Measurements from ENCODE around the gene SLAIN1. TPM values are rescaled to one million over a fixed set of nuclear protein-coding genes. Genes with fewer than 3 reads are reported as not detected.

Gene SLAIN1
- total RNA-seq, 1 donor from 2014 or later = not detected

DNA sequence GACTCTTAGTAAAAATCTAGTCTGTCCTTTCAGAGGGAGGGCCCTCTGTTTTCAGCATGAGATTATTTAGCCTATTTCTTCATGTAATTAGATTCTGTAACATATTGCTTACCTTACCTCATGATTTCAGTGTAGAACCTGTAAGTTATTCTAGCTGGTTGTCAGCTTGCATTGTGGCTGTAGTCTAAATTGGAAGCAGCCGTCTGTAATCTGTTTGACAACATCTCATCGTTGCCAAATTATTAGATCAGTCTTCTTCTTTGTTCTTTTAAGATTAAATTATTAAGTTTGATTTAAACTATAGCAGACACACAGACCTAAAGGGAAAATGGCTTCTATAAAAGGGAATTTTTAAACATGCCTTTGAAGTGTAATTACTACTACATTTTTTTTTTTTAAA, 34.8 kb downstream of the SLAIN1 start:
- Mint-ChIP-seq H3K27me3 (ENCODE audit: unreplicated experiment) (no peaks in the 10 kb centered on the region), H3K4me1 (ENCODE audit: unreplicated experiment) (no peaks in the 10 kb centered on the region), H3K36me3 (ENCODE audit: unreplicated experiment) (no peaks in the 10 kb centered on the region), H3K9me3 (ENCODE audit: unreplicated experiment) (no peaks in the 10 kb centered on the region), H3K27ac (ENCODE audit: unreplicated experiment) (no peak overlapping the region), H3K4me3 (ENCODE audit: unreplicated experiment) (no peak overlapping the region)
- no peak for DNase-seq (ENCODE audit: extremely low spot score, unreplicated experiment)
- TF ChIP-seq, protein P1, sequence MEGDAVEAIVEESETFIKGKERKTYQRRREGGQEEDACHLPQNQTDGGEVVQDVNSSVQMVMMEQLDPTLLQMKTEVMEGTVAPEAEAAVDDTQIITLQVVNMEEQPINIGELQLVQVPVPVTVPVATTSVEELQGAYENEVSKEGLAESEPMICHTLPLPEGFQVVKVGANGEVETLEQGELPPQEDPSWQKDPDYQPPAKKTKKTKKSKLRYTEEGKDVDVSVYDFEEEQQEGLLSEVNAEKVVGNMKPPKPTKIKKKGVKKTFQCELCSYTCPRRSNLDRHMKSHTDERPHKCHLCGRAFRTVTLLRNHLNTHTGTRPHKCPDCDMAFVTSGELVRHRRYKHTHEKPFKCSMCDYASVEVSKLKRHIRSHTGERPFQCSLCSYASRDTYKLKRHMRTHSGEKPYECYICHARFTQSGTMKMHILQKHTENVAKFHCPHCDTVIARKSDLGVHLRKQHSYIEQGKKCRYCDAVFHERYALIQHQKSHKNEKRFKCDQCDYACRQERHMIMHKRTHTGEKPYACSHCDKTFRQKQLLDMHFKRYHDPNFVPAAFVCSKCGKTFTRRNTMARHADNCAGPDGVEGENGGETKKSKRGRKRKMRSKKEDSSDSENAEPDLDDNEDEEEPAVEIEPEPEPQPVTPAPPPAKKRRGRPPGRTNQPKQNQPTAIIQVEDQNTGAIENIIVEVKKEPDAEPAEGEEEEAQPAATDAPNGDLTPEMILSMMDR (IDR thresholded peaks at IDR 0.05) = no peak

DNA sequence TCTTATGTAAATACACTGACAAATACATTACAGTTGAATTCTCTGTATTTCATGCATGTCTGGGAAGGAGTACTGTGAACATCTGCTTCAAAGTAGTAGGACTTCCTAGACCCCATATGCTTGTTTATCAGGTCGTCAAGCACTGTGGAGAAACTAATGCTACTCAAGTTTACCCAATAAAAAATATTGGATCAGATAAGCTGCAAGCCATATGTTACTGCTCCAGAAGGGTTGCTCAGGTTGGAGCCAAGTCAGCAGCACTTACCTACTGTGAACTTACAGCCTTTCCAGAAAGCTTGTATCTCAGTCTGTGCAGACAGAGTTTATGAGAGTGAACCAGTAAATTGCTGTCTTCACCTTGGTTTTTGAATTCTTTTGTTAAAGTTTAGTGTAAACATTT, 36.2 kb downstream of the SLAIN1 start:
- no peaks in the 10 kb centered on the region for H3K4me1 Mint-ChIP-seq (ENCODE audit: unreplicated experiment)
- H3K27me3 Mint-ChIP-seq (ENCODE audit: unreplicated experiment) = no peaks in the 10 kb centered on the region
- TF ChIP-seq, protein P1 (IDR thresholded peaks at IDR 0.05) = no peak
- H3K27ac Mint-ChIP-seq (ENCODE audit: unreplicated experiment) = no peak overlapping the region
- DNase-seq (ENCODE audit: extremely low spot score, unreplicated experiment) = no peak
- no peaks in the 10 kb centered on the region for H3K36me3 Mint-ChIP-seq (ENCODE audit: unreplicated experiment)
- no peaks in the 10 kb centered on the region for H3K9me3 Mint-ChIP-seq (ENCODE audit: unreplicated experiment)
- no peak overlapping the region for H3K4me3 Mint-ChIP-seq (ENCODE audit: unreplicated experiment)

DNA sequence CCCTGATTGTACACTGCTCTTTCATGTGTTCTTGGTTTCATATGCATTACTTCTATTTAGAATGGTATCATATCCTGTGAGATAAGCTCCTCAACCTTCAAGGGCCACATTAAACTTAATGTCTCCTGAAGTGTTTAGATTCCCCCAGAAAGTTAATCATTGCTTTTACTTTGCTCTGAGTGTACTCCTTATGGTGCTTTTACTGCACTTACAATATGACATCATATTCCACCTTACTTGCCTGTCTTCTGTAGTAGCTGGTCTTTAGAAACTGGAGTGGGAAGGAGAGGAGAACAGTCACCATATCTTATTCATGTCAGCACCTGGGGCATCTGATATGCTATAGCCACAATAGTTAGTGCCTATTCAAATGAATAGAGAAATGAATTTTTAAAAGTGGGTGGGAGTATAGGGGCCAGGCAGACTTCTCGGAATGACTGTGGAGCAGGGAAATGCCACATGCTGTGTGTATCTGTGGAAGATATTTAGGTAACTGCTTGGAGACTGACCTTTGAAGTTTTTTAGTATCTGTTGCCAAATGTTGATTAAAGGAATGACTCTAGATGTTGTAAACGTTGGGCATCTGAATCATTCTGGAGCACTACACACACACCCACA, 40.2 kb downstream of the SLAIN1 start:
- Mint-ChIP-seq H3K27me3 (ENCODE audit: unreplicated experiment) (peaks cover 3% of the 10 kb centered on the region), H3K9me3 (ENCODE audit: unreplicated experiment) (no peaks in the 10 kb centered on the region), H3K4me3 (ENCODE audit: unreplicated experiment) (no peak overlapping the region), H3K27ac (ENCODE audit: unreplicated experiment) (no peak overlapping the region), H3K36me3 (ENCODE audit: unreplicated experiment) (no peaks in the 10 kb centered on the region), H3K4me1 (ENCODE audit: unreplicated experiment) (no peaks in the 10 kb centered on the region)
- DNase-seq (ENCODE audit: extremely low spot score, unreplicated experiment) = no peak
- TF ChIP-seq, protein P1 (IDR thresholded peaks at IDR 0.05) = no peak

DNA sequence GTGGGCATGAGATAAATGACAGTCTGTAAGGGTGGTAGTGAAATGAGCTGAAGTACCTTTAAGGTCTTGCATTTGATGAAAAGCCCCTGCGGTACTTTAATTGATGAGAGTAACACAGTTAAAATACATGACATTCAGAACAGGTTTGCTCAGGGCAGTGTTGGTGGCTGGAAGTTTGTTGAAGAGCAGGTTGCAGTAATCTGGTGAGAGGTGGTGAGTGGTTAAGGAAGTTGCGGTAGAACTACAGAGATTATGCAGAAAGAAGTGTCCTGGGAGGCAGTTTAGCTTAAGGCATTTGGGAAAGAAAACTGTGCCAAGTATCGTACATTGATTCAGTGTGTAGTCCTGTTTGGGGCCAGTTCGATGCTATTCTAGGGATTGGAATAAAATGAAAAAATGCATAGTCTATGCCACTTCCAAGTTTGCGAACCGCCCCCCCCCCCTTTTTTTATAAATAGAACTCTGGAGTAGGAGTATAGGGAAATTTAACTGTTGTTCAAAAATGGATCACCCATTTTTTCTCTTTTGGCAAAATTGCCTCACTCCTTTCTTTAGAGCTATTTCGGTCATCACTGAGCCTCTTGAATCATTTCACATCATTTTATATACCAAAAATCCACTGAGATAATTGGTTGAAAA, 42.7 kb downstream of the SLAIN1 start:
- H3K27ac Mint-ChIP-seq (ENCODE audit: unreplicated experiment) = no peak overlapping the region

More for the DNA sequence above, 42.7 kb downstream of the SLAIN1 start:
- Mint-ChIP-seq H3K36me3 (ENCODE audit: unreplicated experiment) (no peaks in the 10 kb centered on the region), H3K27me3 (ENCODE audit: unreplicated experiment) (peaks cover 3% of the 10 kb centered on the region), H3K9me3 (ENCODE audit: unreplicated experiment) (no peaks in the 10 kb centered on the region), H3K4me3 (ENCODE audit: unreplicated experiment) (no peak overlapping the region), H3K4me1 (ENCODE audit: unreplicated experiment) (no peaks in the 10 kb centered on the region)
- no peak for DNase-seq (ENCODE audit: extremely low spot score, unreplicated experiment)
- TF ChIP-seq, protein P1 (IDR thresholded peaks at IDR 0.05) = no peak

Measured in osteocyte (in vitro differentiated cells).